Neuronal stem cell (in vitro differentiated cells): Measurements from ENCODE around the gene SDR39U1.
A peak's percentile ranks its signal among the peaks of the same experiment; 100 is the strongest.

ENCODE experiments used
- DNase-seq: peaks from one replicate; pipeline ENCODE4 v3.0.0-alpha.2; 2013; ENCODE audit warnings: low spot score
- H2AFZ ChIP-seq: one replicate; pipeline ENCODE4 v1.6.1; 2013; ENCODE audit warnings: mild to moderate bottlenecking, low read length, inconsistent platforms
- H2AK5ac ChIP-seq: 2 replicates; pipeline ENCODE4 v1.6.1; 2013; ENCODE audit warnings: low read depth, mild to moderate bottlenecking, inconsistent platforms, low read length, moderate library complexity, mixed read lengths
- H2BK120ac ChIP-seq: 2 replicates; pipeline ENCODE4 v1.6.1; 2013; ENCODE audit warnings: low read depth, mild to moderate bottlenecking, inconsistent platforms, low read length, moderate library complexity, mixed read lengths
- H2BK12ac ChIP-seq: one replicate; pipeline ENCODE4 v1.6.1; 2013; ENCODE audit warnings: low read length, inconsistent platforms
- H2BK15ac ChIP-seq: 2 replicates; pipeline ENCODE4 v1.6.1; 2013; ENCODE audit warnings: mild to moderate bottlenecking, low read length, inconsistent platforms, mixed read lengths
- H2BK5ac ChIP-seq: one replicate; pipeline ENCODE4 v1.6.1; 2013; ENCODE audit warnings: inconsistent platforms, mild to moderate bottlenecking, low read length, moderate library complexity
- H3K14ac ChIP-seq: one replicate; pipeline ENCODE4 v1.6.1; 2013; ENCODE audit warnings: low read length, inconsistent platforms
- H3K18ac ChIP-seq: 2 replicates; pipeline ENCODE4 v1.6.1; 2013; ENCODE audit warnings: low read length, inconsistent platforms
- H3K23ac ChIP-seq: 2 replicates; pipeline ENCODE4 v1.6.1; 2013; ENCODE audit warnings: low read depth, mild to moderate bottlenecking, mixed read lengths, low read length, inconsistent platforms; ENCODE audit not compliant: poor library complexity
- H3K27ac ChIP-seq: replicated peaks from 3 replicates; pipeline ENCODE4 v1.5.1; 2013; ENCODE audit warnings: low read length, inconsistent platforms
- H3K27me3 ChIP-seq, 3 experiments: 2 replicates each; pipeline ENCODE4 v1.6.1; 2013; ENCODE audit warnings: low read length in 3 of 3, mild to moderate bottlenecking in 2 of 3, inconsistent platforms in 1 of 3, low read depth in 1 of 3, mixed read lengths in 1 of 3, moderate library complexity in 1 of 3; ENCODE audit not compliant: control insufficient read depth in 3 of 3, insufficient read depth in 3 of 3
- H3K36me3 ChIP-seq, 2 donors: replicated peaks in 1 of 2; 2 replicates each; pipeline ENCODE4 v1.6.1; 2013; ENCODE audit warnings: low read length in 2 of 2; ENCODE audit not compliant: control insufficient read depth in 2 of 2, insufficient read depth in 2 of 2
- H3K4ac ChIP-seq: 2 replicates; pipeline ENCODE4 v1.6.1; 2013; ENCODE audit warnings: inconsistent platforms, mild to moderate bottlenecking, low read length, moderate library complexity
- H3K4me1 ChIP-seq, 2 donors: 1 replicate in 1 of 2; 2 replicates in 1 of 2; pipeline ENCODE4 v1.6.1; 2013; ENCODE audit warnings: low read length in 2 of 2, low read depth in 1 of 2; ENCODE audit not compliant: control insufficient read depth in 2 of 2, insufficient read depth in 1 of 2
- H3K4me2 ChIP-seq: one replicate; pipeline ENCODE4 v1.6.1; 2013; ENCODE audit warnings: mild to moderate bottlenecking, low read length, inconsistent platforms; ENCODE audit not compliant: insufficient read depth, poor library complexity, severe bottlenecking
- H3K4me3 ChIP-seq, 2 donors: 2 replicates each; pipeline ENCODE4 v1.5.1; 2013; ENCODE audit warnings: low read length in 2 of 2, mild to moderate bottlenecking in 2 of 2, inconsistent platforms in 1 of 2, moderate library complexity in 1 of 2
- H3K79me1 ChIP-seq: one replicate; pipeline ENCODE4 v1.6.1; 2013; ENCODE audit warnings: low read depth, mild to moderate bottlenecking, inconsistent platforms, low read length, moderate library complexity
- H3K9ac ChIP-seq: one replicate; pipeline ENCODE4 v1.6.1; 2013; ENCODE audit warnings: mild to moderate bottlenecking, low read depth, low read length, inconsistent platforms; ENCODE audit not compliant: poor library complexity
- H3K9me3 ChIP-seq, 2 donors: replicated peaks in 1 of 2; 2 replicates each; pipeline versions ENCODE3 to v1.6.1; 2013; ENCODE audit warnings: low read length in 2 of 2, mild to moderate bottlenecking in 2 of 2, inconsistent platforms in 1 of 2, low read depth in 1 of 2, mixed read lengths in 1 of 2, moderate library complexity in 1 of 2; ENCODE audit not compliant: control insufficient read depth in 2 of 2, insufficient read depth in 1 of 2
- H4K8ac ChIP-seq: one replicate; pipeline ENCODE4 v1.6.1; 2013; ENCODE audit warnings: low read depth, mild to moderate bottlenecking, inconsistent platforms, low read length, moderate library complexity
- H4K91ac ChIP-seq: one replicate; pipeline ENCODE4 v1.6.1; 2013; ENCODE audit warnings: low read length, low read depth, mild to moderate bottlenecking, inconsistent platforms; ENCODE audit not compliant: poor library complexity
- WGBS, 2 donors: extraction: QIAGEN DNeasy Blood & Tissue Kit; methylation state at CpG; one replicate each; pipeline ENCODE4 v1.1.7; 2013; ENCODE audit warnings: missing lambda C conversion rate in 2 of 2, mixed read lengths in 1 of 2; ENCODE audit not compliant: insufficient read length in 2 of 2, insufficient replicate concordance in 1 of 2; ENCODE audit errors: extremely low coverage in 2 of 2; 5-methylcytosine and 5-hydroxymethylcytosine counted together

Gene SDR39U1

DNA sequence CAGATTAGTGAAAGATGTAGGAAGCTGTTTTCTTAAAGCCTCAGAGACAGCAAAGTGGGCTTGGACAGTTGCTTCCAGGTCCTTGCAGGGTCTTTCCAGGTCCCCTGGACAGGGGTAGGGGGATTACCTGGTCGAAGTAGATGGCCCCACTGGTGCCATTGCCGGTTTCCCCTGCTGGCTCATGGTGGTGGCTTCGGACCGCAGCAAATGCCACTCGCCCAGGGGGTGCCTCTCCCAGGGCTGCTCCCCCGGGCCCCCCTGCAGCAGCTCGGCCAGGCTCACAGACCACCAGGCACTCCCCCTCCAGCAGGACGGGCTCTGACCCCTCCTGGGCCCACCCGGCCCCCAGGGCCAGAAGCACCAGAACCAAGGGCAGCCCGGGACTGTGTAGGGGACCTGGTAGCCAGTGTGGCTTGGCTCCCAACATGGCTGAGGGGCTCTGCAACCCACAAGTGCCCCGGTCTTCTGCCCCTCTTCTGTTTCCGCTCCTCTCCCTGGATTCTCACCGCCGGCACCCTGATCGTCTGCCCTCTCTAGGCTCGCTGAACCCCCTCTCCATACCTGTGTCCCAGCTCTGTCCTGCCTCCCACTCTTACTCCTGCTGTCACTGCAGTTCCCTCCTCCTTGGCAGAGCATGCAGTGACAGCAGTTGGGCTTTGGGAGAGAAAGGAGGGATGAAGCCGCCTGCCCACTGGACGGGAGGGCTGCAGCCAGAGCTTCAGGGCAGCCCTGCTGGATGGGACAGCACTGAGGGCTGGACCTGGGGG lies 13.8 kb downstream of the SDR39U1 start:
- peak overlapping the region; percentile 80 for H2AFZ ChIP-seq
- H3K27me3 ChIP-seq, result peaks cover 0 to 29% (median 3%) of the 10 kb centered on the region in 3 experiments
- no peak overlapping the region for H2BK5ac ChIP-seq
- H2AK5ac ChIP-seq, result peak overlapping the region; percentile 64
- no peak overlapping the region for H4K91ac ChIP-seq
- no peaks in the 10 kb centered on the region for H3K9me3 ChIP-seq
- WGBS, 2 donors, result no CpG with 5 or more reads among the region's 18 CpGs
- no peak overlapping the region for H3K4me2 ChIP-seq
- no peak overlapping the region for H3K14ac ChIP-seq
- no peak for DNase-seq
- peak overlapping the region; percentile 90 for H3K18ac ChIP-seq
- peaks cover 11% of the 10 kb centered on the region for H3K79me1 ChIP-seq
- peak overlapping the region; percentile 60 for H3K4ac ChIP-seq
- peak overlapping the region; percentile 60 for H3K23ac ChIP-seq
- peak overlapping the region; percentile 17 for H2BK15ac ChIP-seq
- H2BK120ac ChIP-seq, result no peak overlapping the region
- H3K27ac ChIP-seq, result no peak overlapping the region
- peaks cover 9% of the 10 kb centered on the region in 2 donors for H3K4me1 ChIP-seq
- H3K36me3 ChIP-seq, result peaks cover 9 to 25% of the 10 kb centered on the region in 2 donors
- H3K4me3 ChIP-seq, result peak overlapping the region in 1 of 2 donors; percentile 71
- H3K9ac ChIP-seq, result peak overlapping the region; percentile 53
- no peak overlapping the region for H4K8ac ChIP-seq
- H2BK12ac ChIP-seq, result peak overlapping the region; percentile 67

DNA sequence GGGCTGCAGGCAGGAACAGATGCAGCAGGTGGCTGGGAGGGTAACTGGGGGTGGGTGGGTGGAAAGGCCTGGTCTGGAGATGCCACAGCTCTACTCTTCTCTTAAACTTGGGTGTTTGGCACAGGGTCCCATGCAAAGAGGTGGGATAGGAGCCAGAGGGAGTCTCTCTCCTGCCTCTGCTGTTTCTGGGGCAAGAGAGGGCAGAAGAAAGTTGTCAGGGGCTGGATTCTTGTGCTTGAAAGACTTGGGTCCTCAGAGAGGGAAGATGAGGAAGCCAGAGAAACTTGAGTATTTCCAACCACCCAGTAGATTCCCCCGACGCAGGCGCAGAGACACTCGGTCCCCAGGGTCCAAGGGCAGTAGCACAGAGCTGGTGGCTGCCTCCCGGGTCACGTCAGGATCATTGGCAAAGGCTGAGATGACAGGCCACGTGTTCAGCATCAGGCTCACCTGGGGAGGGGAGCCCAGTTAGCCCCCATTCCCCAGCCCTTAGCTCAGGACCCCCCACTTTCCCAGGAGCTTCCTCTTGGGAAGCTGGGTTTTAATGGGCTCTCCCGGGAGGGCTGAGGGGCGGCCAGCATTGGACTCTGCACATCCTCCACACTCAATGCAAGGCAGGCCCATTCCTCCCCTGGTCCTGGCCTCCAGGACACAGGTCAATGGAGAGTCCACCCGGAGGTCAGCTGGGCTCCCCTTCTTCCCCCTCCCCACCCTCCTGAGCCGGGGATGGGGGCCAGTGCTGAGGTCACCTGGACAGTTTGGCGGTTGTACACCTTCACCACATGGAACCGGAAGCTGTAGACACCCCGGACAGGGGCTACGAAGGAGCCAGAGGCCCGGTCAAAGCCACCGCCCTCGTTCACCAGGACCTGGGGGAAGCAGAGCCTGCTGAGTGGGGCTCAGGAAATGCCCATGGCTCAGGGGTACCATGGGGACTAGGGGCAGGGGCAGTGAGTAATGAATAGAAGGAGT lies 14.8 kb downstream of the SDR39U1 start:
- WGBS, 2 donors, result no CpG with 5 or more reads among the region's 18 CpGs

DNA sequence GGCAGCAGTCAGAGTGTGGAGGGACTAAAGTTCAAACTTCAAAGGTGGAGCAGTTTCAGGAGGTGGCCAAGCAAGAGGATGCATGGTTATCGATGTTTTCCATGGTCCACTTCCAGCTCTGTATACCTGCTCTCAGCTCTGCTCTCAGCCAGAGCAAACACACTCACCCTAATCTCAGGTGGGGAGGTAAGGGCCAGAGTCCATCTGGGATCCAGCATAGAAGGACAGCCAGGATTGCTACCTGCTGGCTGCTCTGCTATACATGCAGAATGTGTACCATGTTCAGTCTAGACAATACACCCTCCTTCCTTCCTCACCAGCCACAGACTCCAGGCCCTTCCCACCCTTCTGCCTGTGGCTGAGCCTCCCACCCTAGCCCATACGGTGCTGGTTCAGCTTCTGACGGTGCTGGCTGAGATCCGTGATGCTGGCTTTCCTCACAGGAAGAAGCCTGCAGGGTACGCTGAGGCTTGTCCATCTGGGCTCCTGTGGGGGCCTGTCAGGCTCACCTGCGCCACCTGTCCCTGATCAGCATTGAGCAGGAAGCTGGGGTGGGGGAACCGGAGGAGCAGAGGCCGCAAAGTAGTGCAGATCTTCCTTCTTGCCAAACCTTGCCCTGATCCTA lies 15.6 kb downstream of the SDR39U1 start:
- H3K27me3 ChIP-seq, result peaks cover 0 to 44% (median 3%) of the 10 kb centered on the region in 3 experiments

More for the DNA sequence above, 14.8 kb downstream of the SDR39U1 start:
- no peak overlapping the region for H2BK12ac ChIP-seq
- no peak overlapping the region for H2BK120ac ChIP-seq
- no peak overlapping the region for H3K14ac ChIP-seq
- no peak overlapping the region for H3K4me2 ChIP-seq
- peak overlapping the region; percentile 77 for H2AK5ac ChIP-seq
- H3K4me1 ChIP-seq, result peaks cover 9% of the 10 kb centered on the region in 2 donors
- H3K9ac ChIP-seq, result no peak overlapping the region
- peaks cover 0 to 38% (median 3%) of the 10 kb centered on the region in 3 experiments for H3K27me3 ChIP-seq
- H2BK5ac ChIP-seq, result no peak overlapping the region
- no peak overlapping the region for H3K4ac ChIP-seq
- no peak for DNase-seq
- H2BK15ac ChIP-seq, result peak overlapping the region; percentile 17
- H3K27ac ChIP-seq, result no peak overlapping the region
- peaks cover 11% of the 10 kb centered on the region for H3K79me1 ChIP-seq
- no peak overlapping the region for H3K4me3 ChIP-seq
- no peaks in the 10 kb centered on the region for H3K9me3 ChIP-seq
- H3K18ac ChIP-seq, result peak overlapping the region; percentile 48
- no peak overlapping the region for H3K23ac ChIP-seq
- peak overlapping the region; percentile 30 for H2AFZ ChIP-seq
- peaks cover 7 to 15% of the 10 kb centered on the region in 2 donors for H3K36me3 ChIP-seq
- H4K8ac ChIP-seq, result no peak overlapping the region
- no peak overlapping the region for H4K91ac ChIP-seq

More for the DNA sequence above, 15.6 kb downstream of the SDR39U1 start:
- no peak overlapping the region for H3K4me2 ChIP-seq
- no peak overlapping the region for H4K8ac ChIP-seq
- H3K27ac ChIP-seq, result no peak overlapping the region
- no peak overlapping the region for H2BK120ac ChIP-seq
- no peak overlapping the region for H3K4ac ChIP-seq
- H3K4me3 ChIP-seq, result no peak overlapping the region
- WGBS, 2 donors, result no CpG with 5 or more reads among the region's 8 CpGs
- H3K9ac ChIP-seq, result no peak overlapping the region
- H2BK12ac ChIP-seq, result no peak overlapping the region
- H2BK15ac ChIP-seq, result peak overlapping the region; percentile 82
- H3K23ac ChIP-seq, result no peak overlapping the region
- H3K36me3 ChIP-seq, result peaks cover 2 to 7% of the 10 kb centered on the region in 2 donors
- H2BK5ac ChIP-seq, result no peak overlapping the region
- H3K4me1 ChIP-seq, result peaks cover 9% of the 10 kb centered on the region in 2 donors
- H2AFZ ChIP-seq, result no peak overlapping the region
- peak overlapping the region; percentile 11 for H2AK5ac ChIP-seq
- H3K18ac ChIP-seq, result no peak overlapping the region
- no peaks in the 10 kb centered on the region for H3K9me3 ChIP-seq
- peak overlapping the region; percentile 4 for H3K14ac ChIP-seq
- DNase-seq, result no peak
- peaks cover 6% of the 10 kb centered on the region for H3K79me1 ChIP-seq
- no peak overlapping the region for H4K91ac ChIP-seq
